Type B pancreatic cell (in vitro differentiated cells): ENCODE measurements around the gene KCNN2. TPM values are rescaled to one million over a fixed set of nuclear protein-coding genes. Genes with fewer than 3 reads are reported as not detected.

Experiments used
- DNase-seq: peaks from one replicate; pipeline ENCODE4 v3.0.0; 2021; ENCODE audit warnings: mixed read lengths; ENCODE audit not compliant: unreplicated experiment; ENCODE audit errors: extremely low spot score
- H3K27ac Mint-ChIP-seq: 2 replicates; pipeline ENCODE4 v1.8.0; 2021; ENCODE audit warnings: mild to moderate bottlenecking, mixed read lengths
- H3K27me3 Mint-ChIP-seq: 2 replicates; pipeline ENCODE4 v1.8.0; 2021; ENCODE audit warnings: mixed read lengths
- H3K36me3 Mint-ChIP-seq: 2 replicates; pipeline ENCODE4 v1.8.0; 2021; ENCODE audit warnings: mixed read lengths
- H3K4me1 Mint-ChIP-seq: one replicate; pipeline ENCODE4 v1.8.0; 2021; ENCODE audit warnings: mixed read lengths; ENCODE audit not compliant: unreplicated experiment
- H3K4me3 Mint-ChIP-seq: 2 replicates; pipeline ENCODE4 v1.8.0; 2021; ENCODE audit warnings: mild to moderate bottlenecking, mixed read lengths
- H3K9me3 Mint-ChIP-seq: 2 replicates; pipeline ENCODE4 v1.8.0; 2021; ENCODE audit warnings: mixed read lengths
- total RNA-seq: library from RNA; stranded (reverse); gene quantifications from 2 replicates; pipeline ENCODE4 v1.2.1, GENCODE V29; 2021; ENCODE audit warnings: low replicate concordance
- TF ChIP-seq, protein P1 (sequence below): fragments of 200-600 bp; sonication (generic); conservative IDR thresholded peaks from 2 replicates; pipeline ENCODE4 v1.5.0; 2021; ENCODE audit warnings: antibody characterized with exemption, mild to moderate bottlenecking

KCNN2 gene
- total RNA-seq, 1 donor from 2014 or later, result 12.5 TPM

DNA sequence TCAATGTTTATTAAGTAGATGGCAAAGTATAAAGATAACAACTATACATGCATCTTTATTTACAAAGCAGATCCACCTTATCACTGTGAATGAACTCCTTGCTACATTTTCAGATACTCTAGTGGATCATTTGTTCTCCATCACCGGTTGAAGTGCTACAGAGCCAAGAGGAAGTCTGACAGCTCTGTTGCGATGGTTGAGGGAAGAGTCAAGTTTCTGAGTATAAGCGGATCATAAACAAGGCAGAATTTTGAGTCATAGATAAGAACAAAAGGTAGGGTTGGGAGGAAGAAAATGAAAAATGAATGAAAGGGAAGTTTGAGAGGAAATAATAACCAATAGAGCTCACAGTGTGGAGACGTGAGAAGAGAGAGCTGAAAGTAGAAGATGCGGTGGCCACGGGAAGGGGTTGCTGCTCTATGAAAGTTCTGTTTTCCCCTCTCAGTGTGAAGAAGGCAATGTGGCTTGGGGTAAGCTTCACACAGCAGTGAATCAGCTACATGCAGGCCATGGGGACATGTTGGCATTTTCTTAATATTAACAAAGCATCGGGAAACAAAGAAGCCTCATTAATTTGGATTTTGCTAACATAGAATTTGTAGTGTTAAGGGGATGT, 30.8 kb upstream of the KCNN2 start:
- Mint-ChIP-seq H3K27me3 (no peaks in the 10 kb centered on the region), H3K27ac (no peak overlapping the region), H3K9me3 (no peaks in the 10 kb centered on the region)

DNA sequence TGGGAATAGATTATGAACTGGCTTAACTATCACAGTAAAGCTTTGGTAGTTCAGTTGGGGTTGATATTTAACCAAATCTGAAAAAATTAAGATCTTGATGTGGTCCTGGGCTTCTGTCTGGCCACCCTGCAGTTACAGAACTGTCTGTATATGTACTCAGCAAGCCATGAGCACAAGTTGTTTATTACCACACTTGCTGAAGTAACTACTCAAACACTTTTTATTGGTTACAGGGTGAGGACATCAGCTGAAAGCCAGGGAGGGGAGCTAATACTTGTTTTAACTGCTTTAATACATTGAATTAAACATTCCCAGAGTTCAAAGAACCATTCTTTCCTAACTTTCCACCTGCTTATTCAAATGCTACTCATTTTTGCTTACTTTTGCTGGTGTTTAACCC, 29.4 kb upstream of the KCNN2 start:
- Mint-ChIP-seq H3K27ac (no peak overlapping the region), H3K27me3 (no peaks in the 10 kb centered on the region), H3K36me3 (no peaks in the 10 kb centered on the region), H3K4me1 (no peaks in the 10 kb centered on the region), H3K9me3 (no peaks in the 10 kb centered on the region), H3K4me3 (no peak overlapping the region)
- TF ChIP-seq, protein P1, sequence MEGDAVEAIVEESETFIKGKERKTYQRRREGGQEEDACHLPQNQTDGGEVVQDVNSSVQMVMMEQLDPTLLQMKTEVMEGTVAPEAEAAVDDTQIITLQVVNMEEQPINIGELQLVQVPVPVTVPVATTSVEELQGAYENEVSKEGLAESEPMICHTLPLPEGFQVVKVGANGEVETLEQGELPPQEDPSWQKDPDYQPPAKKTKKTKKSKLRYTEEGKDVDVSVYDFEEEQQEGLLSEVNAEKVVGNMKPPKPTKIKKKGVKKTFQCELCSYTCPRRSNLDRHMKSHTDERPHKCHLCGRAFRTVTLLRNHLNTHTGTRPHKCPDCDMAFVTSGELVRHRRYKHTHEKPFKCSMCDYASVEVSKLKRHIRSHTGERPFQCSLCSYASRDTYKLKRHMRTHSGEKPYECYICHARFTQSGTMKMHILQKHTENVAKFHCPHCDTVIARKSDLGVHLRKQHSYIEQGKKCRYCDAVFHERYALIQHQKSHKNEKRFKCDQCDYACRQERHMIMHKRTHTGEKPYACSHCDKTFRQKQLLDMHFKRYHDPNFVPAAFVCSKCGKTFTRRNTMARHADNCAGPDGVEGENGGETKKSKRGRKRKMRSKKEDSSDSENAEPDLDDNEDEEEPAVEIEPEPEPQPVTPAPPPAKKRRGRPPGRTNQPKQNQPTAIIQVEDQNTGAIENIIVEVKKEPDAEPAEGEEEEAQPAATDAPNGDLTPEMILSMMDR, result no peak
- DNase-seq, result no peak

More for the DNA sequence above, 30.8 kb upstream of the KCNN2 start:
- Mint-ChIP-seq H3K4me1 (no peaks in the 10 kb centered on the region), H3K4me3 (no peak overlapping the region), H3K36me3 (no peaks in the 10 kb centered on the region)
- DNase-seq, result no peak
- TF ChIP-seq, protein P1, result no peak

DNA sequence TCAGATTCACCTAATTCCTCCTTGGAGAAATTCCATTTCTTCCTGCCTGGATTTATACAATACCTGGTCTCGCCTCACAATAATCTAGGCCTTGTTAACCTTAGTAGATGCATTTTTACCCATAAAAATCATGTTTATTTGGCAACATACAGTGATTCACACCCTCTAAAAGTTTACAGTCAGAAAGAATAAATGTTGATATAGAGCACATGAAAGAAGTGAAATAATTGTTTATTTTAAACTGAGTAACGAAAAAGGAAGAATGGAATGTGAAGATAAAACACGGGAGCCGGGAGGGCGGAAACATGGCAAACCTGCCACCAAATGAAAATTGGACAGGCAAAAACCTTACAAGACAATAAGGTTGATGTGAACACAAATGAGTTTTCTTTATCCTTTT, 28.9 kb upstream of the KCNN2 start:
- no peak for DNase-seq
- TF ChIP-seq, protein P1, result no peak
- no peaks in the 10 kb centered on the region for H3K36me3 Mint-ChIP-seq

DNA sequence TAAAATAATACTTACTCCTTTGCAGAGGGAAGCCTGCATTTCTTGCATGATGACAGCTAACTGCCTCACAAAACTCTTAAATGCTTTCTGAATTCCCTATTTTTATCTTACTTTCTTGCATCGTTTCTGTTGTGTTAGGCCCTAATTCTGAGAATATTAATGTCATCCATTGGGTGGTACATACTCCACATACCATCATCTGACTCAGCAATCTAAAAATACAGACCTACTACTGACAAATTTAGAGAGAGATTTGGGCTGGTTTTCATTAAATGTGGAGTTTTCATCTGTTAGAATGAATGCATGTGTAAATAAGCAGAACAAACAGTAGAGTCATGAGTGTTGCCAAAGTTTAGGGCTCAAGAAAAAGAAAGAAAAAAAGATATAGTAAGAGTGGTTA, 26.5 kb upstream of the KCNN2 start:
- H3K9me3 Mint-ChIP-seq, result no peaks in the 10 kb centered on the region
- TF ChIP-seq, protein P1, result no peak
- H3K27ac Mint-ChIP-seq, result no peak overlapping the region
- no peak overlapping the region for H3K4me3 Mint-ChIP-seq
- DNase-seq, result no peak
- no peaks in the 10 kb centered on the region for H3K4me1 Mint-ChIP-seq
- H3K36me3 Mint-ChIP-seq, result no peaks in the 10 kb centered on the region
- no peaks in the 10 kb centered on the region for H3K27me3 Mint-ChIP-seq

More for the DNA sequence above, 28.9 kb upstream of the KCNN2 start:
- H3K27me3 Mint-ChIP-seq, result no peaks in the 10 kb centered on the region
- H3K4me3 Mint-ChIP-seq, result no peak overlapping the region
- H3K4me1 Mint-ChIP-seq, result no peaks in the 10 kb centered on the region
- H3K27ac Mint-ChIP-seq, result no peak overlapping the region
- H3K9me3 Mint-ChIP-seq, result no peaks in the 10 kb centered on the region

DNA sequence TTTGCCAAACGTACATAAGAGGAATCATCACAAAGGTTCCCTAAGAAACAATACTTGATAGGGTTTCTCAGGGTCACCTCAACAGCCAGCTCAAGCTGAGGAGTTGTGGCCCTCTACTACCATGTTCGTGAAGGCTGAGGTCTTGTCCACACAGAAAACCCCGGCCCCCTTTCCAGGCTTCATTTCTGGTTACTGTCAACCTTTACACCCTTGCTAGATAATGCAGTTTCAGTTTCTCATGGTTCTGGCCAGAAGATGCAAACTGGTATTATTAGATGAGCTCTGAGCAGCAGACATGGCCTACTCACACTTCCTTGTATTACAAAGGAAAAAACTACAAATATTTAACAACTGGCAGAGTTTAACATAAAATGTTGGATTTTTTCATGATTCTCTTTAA, 22.8 kb upstream of the KCNN2 start:
- H3K4me3 Mint-ChIP-seq, result no peak overlapping the region
- TF ChIP-seq, protein P1, result no peak
- H3K36me3 Mint-ChIP-seq, result no peaks in the 10 kb centered on the region
- H3K9me3 Mint-ChIP-seq, result no peaks in the 10 kb centered on the region
- DNase-seq, result no peak
- H3K27me3 Mint-ChIP-seq, result no peaks in the 10 kb centered on the region
- H3K4me1 Mint-ChIP-seq, result no peaks in the 10 kb centered on the region
- H3K27ac Mint-ChIP-seq, result no peak overlapping the region

DNA sequence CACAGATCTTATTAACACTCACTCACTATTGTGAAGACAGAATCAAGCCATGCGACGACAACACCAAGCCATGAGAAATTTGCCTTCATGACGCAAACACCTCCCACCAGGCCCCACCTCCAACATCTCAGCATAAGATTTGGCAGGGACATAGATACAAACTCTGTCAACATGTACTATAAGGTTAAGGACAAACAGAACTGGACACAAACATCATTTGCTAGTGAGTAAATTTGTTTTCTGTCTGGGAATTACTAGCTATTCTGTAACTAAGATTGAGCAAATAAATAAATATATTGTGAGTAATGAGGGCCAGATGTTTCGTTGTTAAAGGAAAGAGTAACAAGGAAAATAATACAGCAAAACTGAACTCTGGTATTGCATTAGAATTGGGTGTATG, 15.7 kb upstream of the KCNN2 start:
- Mint-ChIP-seq H3K27ac (no peak overlapping the region), H3K4me1 (no peaks in the 10 kb centered on the region), H3K4me3 (no peak overlapping the region), H3K9me3 (no peaks in the 10 kb centered on the region), H3K36me3 (no peaks in the 10 kb centered on the region), H3K27me3 (no peaks in the 10 kb centered on the region)
- TF ChIP-seq, protein P1, result no peak
- DNase-seq, result no peak
